Gastroesophageal sphincter (tissue), 3 donors: ENCODE results near the gene UBFD1.

Experiments
- POLR2A ChIP-seq, 2 donors: fragments of 450-650 bp; IDR thresholded peaks; one replicate each; pipeline ENCODE4 v1.6.1; 2017; ENCODE audit warnings: antibody characterized with exemption in 2 of 2, mild to moderate bottlenecking in 2 of 2, moderate library complexity in 1 of 2
- POLR2AphosphoS5 ChIP-seq: sonication (generic); formaldehyde crosslinking; IDR thresholded peaks from one replicate; pipeline ENCODE4 v1.6.1; 2017; ENCODE audit warnings: antibody characterized with exemption
- TF ChIP-seq, protein P1 (sequence below), 4 experiments: fragments of 200-600 bp in 2 of 4; fragments of 450-650 bp in 2 of 4; sonication (generic) in 1 of 4; IDR thresholded peaks; one replicate each; pipeline ENCODE4 v1.5.1; 2017 to 2019; ENCODE audit warnings: antibody characterized with exemption in 4 of 4, mild to moderate bottlenecking in 2 of 4, moderate library complexity in 2 of 4

- TF ChIP-seq, protein P1, sequence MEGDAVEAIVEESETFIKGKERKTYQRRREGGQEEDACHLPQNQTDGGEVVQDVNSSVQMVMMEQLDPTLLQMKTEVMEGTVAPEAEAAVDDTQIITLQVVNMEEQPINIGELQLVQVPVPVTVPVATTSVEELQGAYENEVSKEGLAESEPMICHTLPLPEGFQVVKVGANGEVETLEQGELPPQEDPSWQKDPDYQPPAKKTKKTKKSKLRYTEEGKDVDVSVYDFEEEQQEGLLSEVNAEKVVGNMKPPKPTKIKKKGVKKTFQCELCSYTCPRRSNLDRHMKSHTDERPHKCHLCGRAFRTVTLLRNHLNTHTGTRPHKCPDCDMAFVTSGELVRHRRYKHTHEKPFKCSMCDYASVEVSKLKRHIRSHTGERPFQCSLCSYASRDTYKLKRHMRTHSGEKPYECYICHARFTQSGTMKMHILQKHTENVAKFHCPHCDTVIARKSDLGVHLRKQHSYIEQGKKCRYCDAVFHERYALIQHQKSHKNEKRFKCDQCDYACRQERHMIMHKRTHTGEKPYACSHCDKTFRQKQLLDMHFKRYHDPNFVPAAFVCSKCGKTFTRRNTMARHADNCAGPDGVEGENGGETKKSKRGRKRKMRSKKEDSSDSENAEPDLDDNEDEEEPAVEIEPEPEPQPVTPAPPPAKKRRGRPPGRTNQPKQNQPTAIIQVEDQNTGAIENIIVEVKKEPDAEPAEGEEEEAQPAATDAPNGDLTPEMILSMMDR (IDR thresholded peaks at IDR 0.05), result no peak
- TF ChIP-seq POLR2AphosphoS5, result no peak
- TF ChIP-seq POLR2A (IDR thresholded peaks at IDR 0.05), result no peak
Observed at GRCh38 chr16:23573817-23574216, 16.3 kb downstream of the UBFD1 start.
